MM.1S (cell line): ENCODE measurements around the gene ACAP1.

ENCODE experiments used
- DNase-seq: peaks from one replicate; pipeline ENCODE4 v3.0.0-alpha.2; 2015
- H2AFZ ChIP-seq: fragments of 300-600 bp; sonication (generic); 2 replicates; pipeline ENCODE4 v1.6.0; 2016; ENCODE audit warnings: antibody characterized with exemption, low read length
- H3F3A ChIP-seq: fragments of 300-600 bp; sonication (generic); 2 replicates; pipeline ENCODE4 v1.6.1; 2016; ENCODE audit warnings: mild to moderate bottlenecking, antibody characterized with exemption, low read length, moderate library complexity, mixed read lengths; ENCODE audit not compliant: insufficient read depth
- H3K27ac ChIP-seq: fragments of 300-600 bp; sonication (generic); 2 replicates; pipeline ENCODE4 v1.5.1; 2016; ENCODE audit warnings: mild to moderate bottlenecking, low read length
- H3K27me3 ChIP-seq: fragments of 300-600 bp; sonication (generic); replicated peaks from 2 replicates; pipeline ENCODE4 v1.6.0; 2016; ENCODE audit warnings: low read length; ENCODE audit not compliant: insufficient read depth
- H3K36me3 ChIP-seq: fragments of 300-600 bp; sonication (generic); replicated peaks from 2 replicates; pipeline ENCODE4 v1.6.1; 2016; ENCODE audit warnings: mild to moderate bottlenecking, low read length, mixed read lengths; ENCODE audit not compliant: insufficient read depth
- H3K4me1 ChIP-seq: fragments of 300-600 bp; sonication (generic); 2 replicates; pipeline ENCODE4 v1.6.1; 2016; ENCODE audit warnings: low read length, mixed read lengths
- H3K4me2 ChIP-seq: fragments of 300-600 bp; sonication (generic); 2 replicates; pipeline ENCODE4 v1.6.0; 2016; ENCODE audit warnings: low read depth, low read length
- H3K4me3 ChIP-seq: fragments of 300-600 bp; sonication (generic); 2 replicates; pipeline ENCODE4 v1.5.1; 2016; ENCODE audit warnings: low read length, mixed read lengths
- H3K79me2 ChIP-seq: fragments of 300-600 bp; sonication (generic); 2 replicates; pipeline ENCODE4 v1.6.1; 2016; ENCODE audit warnings: mixed run types, low read length, mixed read lengths
- H3K9ac ChIP-seq: fragments of 300-600 bp; sonication (generic); 2 replicates; pipeline ENCODE4 v1.6.1; 2016; ENCODE audit warnings: low read length, mixed read lengths
- H3K9me2 ChIP-seq: fragments of 300-600 bp; sonication (generic); replicated peaks from 2 replicates; pipeline ENCODE4 v1.6.1; 2016; ENCODE audit warnings: mild to moderate bottlenecking, low read length, mixed read lengths; ENCODE audit not compliant: insufficient read depth
- H3K9me3 ChIP-seq: fragments of 300-600 bp; sonication (generic); replicated peaks from 2 replicates; pipeline ENCODE4 v1.6.1; 2016; ENCODE audit warnings: mild to moderate bottlenecking, low read length, mixed read lengths; ENCODE audit not compliant: insufficient read depth
- H4K20me1 ChIP-seq: fragments of 300-600 bp; sonication (generic); 2 replicates; pipeline ENCODE4 v1.6.1; 2016; ENCODE audit warnings: mild to moderate bottlenecking, low read length, moderate library complexity, mixed read lengths; ENCODE audit not compliant: insufficient read depth
- CTCF ChIP-seq: fragments of 300-600 bp; sonication (generic); IDR thresholded peaks from 2 replicates; pipeline ENCODE4 v1.5.1; 2016; ENCODE audit warnings: antibody characterized with exemption, low read length, mixed read lengths
- EZH2 ChIP-seq: fragments of 300-600 bp; sonication (generic); optimal IDR thresholded peaks from 2 replicates; pipeline ENCODE3; 2017; ENCODE audit warnings: low read depth, mild to moderate bottlenecking, antibody characterized with exemption, low read length, mixed read lengths
- EZH2phosphoT487 ChIP-seq: fragments of 300-600 bp; sonication (generic); IDR thresholded peaks from 2 replicates; pipeline ENCODE4 v1.6.1; 2018; ENCODE audit warnings: antibody characterized with exemption, low read length

Gene ACAP1

DNA sequence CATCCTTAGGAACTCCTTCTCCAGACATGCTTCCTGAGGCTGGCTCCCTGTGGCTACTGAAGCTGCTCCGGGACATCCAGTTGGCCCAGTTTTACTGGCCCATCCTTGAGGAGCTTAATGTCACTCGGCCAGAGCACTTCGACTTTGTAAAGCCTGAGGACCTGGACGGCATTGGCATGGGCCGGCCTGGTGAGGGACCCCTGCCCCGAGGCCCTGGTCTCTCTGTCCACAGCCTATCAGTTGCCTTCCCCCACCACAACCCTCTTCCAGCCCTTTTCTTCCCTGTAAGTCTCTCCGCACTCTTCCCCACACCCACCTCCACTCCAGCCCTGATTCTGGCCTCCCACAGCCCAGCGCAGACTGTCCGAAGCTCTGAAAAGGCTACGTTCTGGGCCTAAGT, 46.6 kb downstream of the ACAP1 start:
- Histone ChIP-seq H3K4me3 (no peak overlapping the region), H3K27me3 (peaks cover 46% of the 10 kb centered on the region), H2AFZ (no peak overlapping the region), H3K9me2 (no peaks in the 10 kb centered on the region), H3K9me3 (no peaks in the 10 kb centered on the region), H3F3A (no peaks in the 10 kb centered on the region), H3K36me3 (no peaks in the 10 kb centered on the region), H3K9ac (no peak overlapping the region), H3K79me2 (no peaks in the 10 kb centered on the region), H3K27ac (no peak overlapping the region), H3K4me1 (peaks cover 4% of the 10 kb centered on the region; the same call in 1 of the 2 replicates), H3K4me2 (no peak overlapping the region), H4K20me1 (no peaks in the 10 kb centered on the region)
- no peak for DNase-seq
- TF ChIP-seq CTCF, result no peak

DNA sequence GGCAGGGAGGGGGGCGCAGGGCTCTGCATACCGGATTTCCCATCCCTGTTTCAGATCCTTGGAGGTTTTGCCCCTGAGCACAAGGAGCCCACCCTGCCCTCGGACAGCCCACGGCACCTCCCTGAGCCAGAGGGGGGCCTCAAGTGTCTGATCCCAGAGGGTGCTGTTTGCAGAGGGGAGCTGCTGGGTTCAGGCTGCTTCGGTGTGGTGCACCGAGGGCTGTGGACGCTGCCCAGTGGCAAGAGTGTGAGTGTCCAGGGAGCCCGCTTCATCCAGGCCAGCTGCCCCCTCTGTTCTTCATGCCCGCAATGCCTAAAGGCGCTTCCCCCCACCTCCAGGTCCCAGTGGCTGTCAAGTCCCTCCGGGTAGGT, 47.0 kb downstream of the ACAP1 start:
- no peaks in the 10 kb centered on the region for H3K9me2 ChIP-seq
- H3K4me3 ChIP-seq, result no peak overlapping the region
- no peaks in the 10 kb centered on the region for H3K9me3 ChIP-seq

DNA sequence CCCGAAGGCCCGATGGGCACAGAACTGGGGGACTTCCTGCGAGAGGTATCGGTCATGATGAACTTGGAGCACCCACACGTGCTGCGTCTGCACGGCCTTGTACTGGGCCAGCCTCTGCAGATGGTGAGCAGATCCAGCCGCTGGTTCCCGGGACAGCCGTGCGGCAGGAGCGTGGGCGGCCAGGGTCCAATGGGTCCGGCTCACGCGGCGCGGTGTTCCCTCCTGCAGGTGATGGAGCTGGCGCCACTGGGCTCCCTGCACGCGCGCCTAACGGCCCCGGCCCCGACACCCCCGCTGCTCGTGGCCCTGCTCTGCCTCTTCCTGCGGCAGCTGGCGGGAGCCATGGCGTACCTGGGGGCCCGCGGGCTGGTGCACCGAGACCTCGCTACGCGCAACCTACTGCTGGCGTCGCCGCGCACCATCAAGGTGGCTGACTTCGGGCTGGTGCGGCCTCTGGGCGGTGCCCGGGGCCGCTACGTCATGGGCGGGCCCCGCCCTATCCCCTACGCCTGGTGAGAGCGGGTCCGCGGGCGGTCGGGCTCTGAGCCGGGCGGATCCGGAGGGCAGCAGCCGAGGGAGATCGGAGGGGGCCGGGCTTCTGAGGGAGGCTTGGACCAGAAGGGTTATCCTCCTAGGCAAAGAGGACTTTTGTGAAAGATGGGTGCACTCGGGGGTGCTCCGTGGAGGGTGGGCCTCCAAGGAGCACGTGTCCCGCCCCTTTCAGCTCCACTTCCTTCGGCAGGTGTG, 47.6 kb downstream of the ACAP1 start:
- peak; percentile 66 for DNase-seq
- H3K27me3 ChIP-seq, result peaks cover 46% of the 10 kb centered on the region
- TF ChIP-seq CTCF, result no peak

More for the DNA sequence above, 47.0 kb downstream of the ACAP1 start:
- H3K27me3 ChIP-seq, result peaks cover 46% of the 10 kb centered on the region
- no peaks in the 10 kb centered on the region for H3F3A ChIP-seq
- H3K9ac ChIP-seq, result no peak overlapping the region
- H3K4me1 ChIP-seq, result peaks cover 4% of the 10 kb centered on the region; the same call in 1 of the 2 replicates
- H3K36me3 ChIP-seq, result no peaks in the 10 kb centered on the region
- H2AFZ ChIP-seq, result peak overlapping the region; percentile 87
- no peak overlapping the region for H3K27ac ChIP-seq
- peak overlapping the region; percentile 83; the same call in 1 of the 2 replicates for H3K4me2 ChIP-seq
- TF ChIP-seq EZH2phosphoT487, result no peak
- no peak for TF ChIP-seq EZH2
- TF ChIP-seq CTCF, result no peak
- DNase-seq, result no peak
- H3K79me2 ChIP-seq, result no peaks in the 10 kb centered on the region
- H4K20me1 ChIP-seq, result no peaks in the 10 kb centered on the region

More for the DNA sequence above, 47.6 kb downstream of the ACAP1 start:
- no peaks in the 10 kb centered on the region for H3K9me3 ChIP-seq
- H3K4me3 ChIP-seq, result peak overlapping the region; percentile 63
- H3K79me2 ChIP-seq, result no peaks in the 10 kb centered on the region
- no peaks in the 10 kb centered on the region for H4K20me1 ChIP-seq
- no peaks in the 10 kb centered on the region for H3F3A ChIP-seq
- no peaks in the 10 kb centered on the region for H3K9me2 ChIP-seq
- peak overlapping the region; percentile 87 for H2AFZ ChIP-seq
- H3K4me1 ChIP-seq, result peaks cover 4% of the 10 kb centered on the region; the same call in 1 of the 2 replicates
- H3K36me3 ChIP-seq, result no peaks in the 10 kb centered on the region
- no peak overlapping the region for H3K27ac ChIP-seq
- H3K9ac ChIP-seq, result peak overlapping the region; percentile 47; the same call in 1 of the 2 replicates
- peak overlapping the region; percentile 83 for H3K4me2 ChIP-seq
